Neural crest cell (in vitro differentiated cells): ENCODE measurements around the gene ADPRS. TPM values are rescaled to one million over a fixed set of nuclear protein-coding genes. Genes with fewer than 3 reads are reported as not detected.
A peak's percentile ranks its signal among the peaks of the same experiment; 100 is the strongest.

Experiments
- DNase-seq: peaks from one replicate; pipeline ENCODE4 v3.0.0; 2021; ENCODE audit warnings: low read depth, mixed read lengths, low spot score
- H3K27ac Mint-ChIP-seq: one replicate; pipeline ENCODE4 v1.8.0; 2021; ENCODE audit warnings: mild to moderate bottlenecking, mixed read lengths; ENCODE audit not compliant: unreplicated experiment
- H3K27me3 Mint-ChIP-seq: 2 replicates; pipeline ENCODE4 v1.8.0; 2021; ENCODE audit warnings: low read depth, mild to moderate bottlenecking, mixed read lengths
- H3K36me3 Mint-ChIP-seq: 2 replicates; pipeline ENCODE4 v1.8.0; 2021; ENCODE audit warnings: low read depth, mild to moderate bottlenecking, mixed read lengths
- H3K4me1 Mint-ChIP-seq: 2 replicates; pipeline ENCODE4 v1.8.0; 2021; ENCODE audit warnings: mixed read lengths
- H3K4me3 Mint-ChIP-seq: one replicate; pipeline ENCODE4 v1.8.0; 2021; ENCODE audit warnings: mild to moderate bottlenecking, mixed read lengths
- H3K9me3 Mint-ChIP-seq: 2 replicates; pipeline ENCODE4 v1.8.0; 2021; ENCODE audit warnings: mixed read lengths
- CTCF ChIP-seq: fragments of 200-600 bp; sonication (generic); conservative IDR thresholded peaks from 2 replicates; pipeline ENCODE4 v1.5.0; 2021; ENCODE audit warnings: antibody characterized with exemption, mild to moderate bottlenecking
- total RNA-seq: library from RNA; stranded (reverse); gene quantifications from 2 replicates; pipeline ENCODE4 v1.2.1, GENCODE V29; 2021

Gene ADPRS
- total RNA-seq, 1 donor from 2014 or later, result 33.8 TPM

GRCh38 chr1:36106269-36106668, 17.6 kb downstream of the ADPRS start:
- H3K27me3 Mint-ChIP-seq, result no peaks in the 10 kb centered on the region
- no peak overlapping the region for H3K27ac Mint-ChIP-seq
- no peaks in the 10 kb centered on the region for H3K4me1 Mint-ChIP-seq
- no peak for TF ChIP-seq CTCF
- H3K4me3 Mint-ChIP-seq, result no peak overlapping the region
- no peaks in the 10 kb centered on the region for H3K9me3 Mint-ChIP-seq
- no peak for DNase-seq
- H3K36me3 Mint-ChIP-seq, result no peaks in the 10 kb centered on the region

GRCh38 chr1:36107394-36107793, 18.7 kb downstream of the ADPRS start:
- no peak overlapping the region for H3K4me3 Mint-ChIP-seq
- no peak overlapping the region for H3K27ac Mint-ChIP-seq
- no peak for TF ChIP-seq CTCF
- no peaks in the 10 kb centered on the region for H3K36me3 Mint-ChIP-seq
- no peak for DNase-seq
- no peaks in the 10 kb centered on the region for H3K27me3 Mint-ChIP-seq
- H3K9me3 Mint-ChIP-seq, result no peaks in the 10 kb centered on the region
- H3K4me1 Mint-ChIP-seq, result no peaks in the 10 kb centered on the region

- TF ChIP-seq CTCF, result no peak
- Mint-ChIP-seq H3K4me3 (no peak overlapping the region), H3K27ac (peak overlapping the region; percentile 57), H3K27me3 (no peaks in the 10 kb centered on the region), H3K4me1 (no peaks in the 10 kb centered on the region), H3K36me3 (no peaks in the 10 kb centered on the region), H3K9me3 (no peaks in the 10 kb centered on the region)
- DNase-seq, result no peak
Measured at GRCh38 chr1:36108314-36108713, 19.6 kb downstream of the ADPRS start.

GRCh38 chr1:36109041-36109679, 20.5 kb downstream of the ADPRS start:
- Mint-ChIP-seq H3K4me1 (no peaks in the 10 kb centered on the region), H3K27ac (no peak overlapping the region), H3K36me3 (no peaks in the 10 kb centered on the region), H3K9me3 (no peaks in the 10 kb centered on the region), H3K27me3 (no peaks in the 10 kb centered on the region), H3K4me3 (no peak overlapping the region)
- no peak for TF ChIP-seq CTCF
- DNase-seq, result no peak

- Mint-ChIP-seq H3K4me1 (no peaks in the 10 kb centered on the region), H3K36me3 (no peaks in the 10 kb centered on the region), H3K4me3 (no peak overlapping the region), H3K27ac (peak overlapping the region; percentile 53), H3K9me3 (no peaks in the 10 kb centered on the region), H3K27me3 (no peaks in the 10 kb centered on the region)
- no peak for TF ChIP-seq CTCF
- DNase-seq, result no peak
Measured at GRCh38 chr1:36111151-36111550, 22.5 kb downstream of the ADPRS start.
